GM12878 (cell line): Measurements from ENCODE around the gene ACE. TPM values are rescaled to one million over a fixed set of nuclear protein-coding genes. Genes with fewer than 3 reads are reported as not detected.

Experiments used
- ATAC-seq: fragments of 200-7000 bp; cut with Tn5 transposase; 3 replicates; pipeline ENCODE4 v1.9.1; 2020; ENCODE audit warnings: mild to moderate bottlenecking, moderate library complexity
- BruUV-seq: library from RNA; stranded (reverse); fragments of 400-500 nt; replicated peaks from 2 replicates; lab custom pipeline; 2021; lab: Mats Ljungman, UMichigan
- CTCF ChIA-PET: fragments of 300-600 bp; sonication (Branson Sonifier 250); formaldehyde crosslinking; extraction: SDS; loops from one replicate; lab custom pipeline; 2021; ENCODE audit warnings: inconsistent platforms; lab: Yijun Ruan, JAX
- POLR2A ChIA-PET: fragments of 350-600 bp; formaldehyde crosslinking; extraction: SDS; loops from one replicate; lab custom pipeline; 2021; ENCODE audit warnings: inconsistent platforms; lab: Charles Lee
- RAD21 ChIA-PET: fragments of 300-600 bp; sonication (Branson Sonifier 250); formaldehyde crosslinking; loops from one replicate; lab custom pipeline; 2023; ENCODE audit warnings: antibody characterized with exemption; ENCODE audit not compliant: unreplicated experiment; lab: Charles Lee
- SMC1A ChIA-PET: fragments of 300-600 bp; sonication (Branson Sonifier 250); formaldehyde crosslinking; loops from one replicate; lab custom pipeline; 2023; ENCODE audit not compliant: unreplicated experiment, uncharacterized antibody; lab: Charles Lee
- DNase-seq: peaks from one replicate; pipeline ENCODE4 v3.0.0-alpha.2; 2011; ENCODE audit warnings: low read depth, low spot score
- FAIRE-seq: peaks from 3 replicates; lab custom pipeline; 2011; peaks lifted over from hg19 to GRCh38; lab: Jason Lieb, UNC
- H2AFZ ChIP-seq: 2 replicates; pipeline ENCODE4 v1.6.0; 2011; ENCODE audit warnings: low read depth, low read length, control low read depth; ENCODE audit not compliant: control insufficient read depth
- H3K27ac ChIP-seq: 2 replicates; pipeline ENCODE4 v1.5.1; 2011; ENCODE audit warnings: control low read depth; ENCODE audit not compliant: control insufficient read depth, insufficient read depth
- H3K27me3 ChIP-seq, 2 experiments: replicated peaks in 1 of 2; 2 replicates each; pipeline versions ENCODE4 v1.6.0 to v1.6.1; 2011; ENCODE audit warnings: low read length in 1 of 2; ENCODE audit not compliant: control insufficient read depth in 2 of 2, insufficient read depth in 2 of 2
- H3K36me3 ChIP-seq, 2 experiments: 2 replicates each; pipeline ENCODE4 v1.5.1; 2011; ENCODE audit warnings: low read length in 1 of 2; ENCODE audit not compliant: control insufficient read depth in 2 of 2, insufficient read depth in 2 of 2
- H3K4me1 ChIP-seq: 2 replicates; pipeline ENCODE4 v1.6.1; 2011; ENCODE audit warnings: mild to moderate bottlenecking, low read length, moderate library complexity, mixed read lengths; ENCODE audit not compliant: control insufficient read depth, insufficient read depth
- H3K4me2 ChIP-seq: 2 replicates; pipeline ENCODE4 v1.6.0; 2011; ENCODE audit warnings: control low read depth; ENCODE audit not compliant: control insufficient read depth, insufficient read depth
- H3K4me3 ChIP-seq: fragments of 200-600 bp; sonication (generic); 2 replicates; pipeline ENCODE4 v1.5.1; 2016
- H3K79me2 ChIP-seq: 2 replicates; pipeline ENCODE4 v1.6.0; 2011; ENCODE audit warnings: low read length; ENCODE audit not compliant: control insufficient read depth, insufficient read depth
- H3K9ac ChIP-seq: 2 replicates; pipeline ENCODE4 v1.8.0; 2011; ENCODE audit warnings: low read length, control low read depth, mixed read lengths; ENCODE audit not compliant: control insufficient read depth, insufficient read depth
- H3K9me3 ChIP-seq: replicated peaks from 3 replicates; pipeline ENCODE4 v1.5.1; 2011; ENCODE audit warnings: mild to moderate bottlenecking, low read length; ENCODE audit not compliant: control insufficient read depth, insufficient read depth
- H4K20me1 ChIP-seq: 2 replicates; pipeline ENCODE4 v1.6.0; 2011; ENCODE audit not compliant: control insufficient read depth, insufficient read depth
- MEF2A ChIP-seq: IDR thresholded peaks from 2 replicates; pipeline ENCODE4 v1.6.1; 2011; ENCODE audit warnings: low read depth, mild to moderate bottlenecking, low read length, moderate library complexity; ENCODE audit not compliant: insufficient read depth
- WGBS: methylation state at CpG from one replicate; pipeline ENCODE4 v1.1.6; 2016; ENCODE audit warnings: low lambda C conversion rate; ENCODE audit not compliant: insufficient replicate concordance, insufficient coverage; ENCODE audit errors: missing lambda C conversion rate; 5-methylcytosine and 5-hydroxymethylcytosine counted together
- in situ Hi-C: fragments of 300-500 bp; cut with MboI; formaldehyde crosslinking; loops from 9 replicates; pipeline ENCODE4 v1.14.3; 2018; ENCODE audit warnings: mixed read lengths
- intact Hi-C: fragments of 100-400 bp; cut with micrococcal nuclease; formaldehyde crosslinking; loops from one replicate; pipeline ENCODE4 v1.14.2; 2022; ENCODE audit not compliant: unreplicated experiment
- polyA plus RNA-seq, 11 experiments: library from polyadenylated mRNA; depleted of rRNA in 4 of 11; unstranded in 6 of 11; stranded (reverse) in 5 of 11; fragments of >200 nt; fragmentation: Nextera tagmentation in 4 of 11; fragmentation: Illumina TruSeq in 1 of 11; extraction: Ambion mirVana in 4 of 11; extraction: Trizol in 1 of 11; gene quantifications; 1 replicate in 1 of 11; 2 replicates in 10 of 11; pipeline versions ENCODE4 v1.2.1 to v1.2.3, GENCODE V29; 2011 to 2016; ENCODE audit warnings: inconsistent platforms in 2 of 11, missing spikeins in 2 of 11, low read depth in 1 of 11
- total RNA-seq, 4 experiments: library from RNA; depleted of rRNA in 3 of 4; stranded (reverse); fragments of >200 nt in 3 of 4; fragmentation: Illumina TruSeq in 1 of 4; extraction: Trizol in 1 of 4; gene quantifications; 2 replicates each; pipeline versions ENCODE4 v1.2.1 to v1.2.3, GENCODE V29; 2013 to 2021
- TF ChIP-seq, protein P1 (sequence below): fragments of 150-350 bp; IDR thresholded peaks from 2 replicates; pipeline ENCODE4 v1.6.1; 2016; ENCODE audit warnings: low read depth, low read length
- TF ChIP-seq, protein P2 (sequence below): IDR thresholded peaks from 2 replicates; pipeline ENCODE4 v1.6.1; 2011; ENCODE audit warnings: mild to moderate bottlenecking, low read depth, low read length, moderate library complexity; ENCODE audit not compliant: insufficient replicate concordance
- TF ChIP-seq, protein P3 (sequence below), 3 experiments: IDR thresholded peaks in 2 of 3; conservative IDR thresholded peaks in 1 of 3; 2 replicates each; pipeline ENCODE4 v1.5.1; 2011; ENCODE audit warnings: low read depth in 3 of 3, low read length in 3 of 3, mild to moderate bottlenecking in 3 of 3, control low read depth in 2 of 3, moderate library complexity in 2 of 3, inconsistent platforms in 1 of 3, mixed read lengths in 1 of 3; ENCODE audit not compliant: control insufficient read depth in 2 of 3, insufficient read depth in 1 of 3; ENCODE audit errors: extremely low read depth in 1 of 3
- TF ChIP-seq, protein P4 (sequence below): fragments of 450-650 bp; IDR thresholded peaks from 2 replicates; pipeline ENCODE4 v1.6.1; 2017; ENCODE audit warnings: mild to moderate bottlenecking, moderate library complexity

The ACE gene
- total and polyA plus RNA-seq, 10 of the 15 experiments (the other 5 are each of a cell fraction or from before 2014, with no cell fraction given): 0.46 TPM; not detected in 9

DNA sequence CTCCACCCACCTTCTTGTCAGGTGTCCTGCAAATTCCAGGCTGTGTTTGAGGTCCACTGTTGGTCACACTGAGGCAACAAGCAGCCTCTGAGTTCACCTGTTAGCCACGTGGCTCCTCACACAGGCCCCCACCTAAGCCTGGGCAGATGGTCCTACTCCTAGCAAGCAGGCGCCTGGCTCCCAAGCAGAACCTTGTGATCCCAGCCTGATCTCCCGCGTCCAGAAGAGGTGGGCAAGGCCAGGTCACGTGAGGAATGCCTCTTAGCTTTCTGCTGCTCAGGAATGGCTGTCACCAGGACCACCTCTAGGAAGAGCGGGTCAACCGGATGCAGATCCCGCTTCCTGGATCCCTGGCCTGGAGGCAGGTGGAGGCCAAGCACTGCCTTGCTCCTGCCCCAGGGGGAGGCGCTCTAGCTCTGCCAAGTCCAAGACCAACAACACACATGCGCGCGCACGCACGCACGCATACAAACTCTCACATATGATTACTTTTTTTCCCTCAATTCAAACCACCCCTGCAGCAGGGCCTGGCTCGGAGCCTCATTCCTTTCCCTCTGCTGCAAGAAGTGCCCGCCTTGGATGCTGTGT, 40.2 kb upstream of the ACE start (continued):
- TF ChIP-seq, protein P1, sequence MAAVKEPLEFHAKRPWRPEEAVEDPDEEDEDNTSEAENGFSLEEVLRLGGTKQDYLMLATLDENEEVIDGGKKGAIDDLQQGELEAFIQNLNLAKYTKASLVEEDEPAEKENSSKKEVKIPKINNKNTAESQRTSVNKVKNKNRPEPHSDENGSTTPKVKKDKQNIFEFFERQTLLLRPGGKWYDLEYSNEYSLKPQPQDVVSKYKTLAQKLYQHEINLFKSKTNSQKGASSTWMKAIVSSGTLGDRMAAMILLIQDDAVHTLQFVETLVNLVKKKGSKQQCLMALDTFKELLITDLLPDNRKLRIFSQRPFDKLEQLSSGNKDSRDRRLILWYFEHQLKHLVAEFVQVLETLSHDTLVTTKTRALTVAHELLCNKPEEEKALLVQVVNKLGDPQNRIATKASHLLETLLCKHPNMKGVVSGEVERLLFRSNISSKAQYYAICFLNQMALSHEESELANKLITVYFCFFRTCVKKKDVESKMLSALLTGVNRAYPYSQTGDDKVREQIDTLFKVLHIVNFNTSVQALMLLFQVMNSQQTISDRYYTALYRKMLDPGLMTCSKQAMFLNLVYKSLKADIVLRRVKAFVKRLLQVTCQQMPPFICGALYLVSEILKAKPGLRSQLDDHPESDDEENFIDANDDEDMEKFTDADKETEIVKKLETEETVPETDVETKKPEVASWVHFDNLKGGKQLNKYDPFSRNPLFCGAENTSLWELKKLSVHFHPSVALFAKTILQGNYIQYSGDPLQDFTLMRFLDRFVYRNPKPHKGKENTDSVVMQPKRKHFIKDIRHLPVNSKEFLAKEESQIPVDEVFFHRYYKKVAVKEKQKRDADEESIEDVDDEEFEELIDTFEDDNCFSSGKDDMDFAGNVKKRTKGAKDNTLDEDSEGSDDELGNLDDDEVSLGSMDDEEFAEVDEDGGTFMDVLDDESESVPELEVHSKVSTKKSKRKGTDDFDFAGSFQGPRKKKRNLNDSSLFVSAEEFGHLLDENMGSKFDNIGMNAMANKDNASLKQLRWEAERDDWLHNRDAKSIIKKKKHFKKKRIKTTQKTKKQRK: no peak

DNA sequence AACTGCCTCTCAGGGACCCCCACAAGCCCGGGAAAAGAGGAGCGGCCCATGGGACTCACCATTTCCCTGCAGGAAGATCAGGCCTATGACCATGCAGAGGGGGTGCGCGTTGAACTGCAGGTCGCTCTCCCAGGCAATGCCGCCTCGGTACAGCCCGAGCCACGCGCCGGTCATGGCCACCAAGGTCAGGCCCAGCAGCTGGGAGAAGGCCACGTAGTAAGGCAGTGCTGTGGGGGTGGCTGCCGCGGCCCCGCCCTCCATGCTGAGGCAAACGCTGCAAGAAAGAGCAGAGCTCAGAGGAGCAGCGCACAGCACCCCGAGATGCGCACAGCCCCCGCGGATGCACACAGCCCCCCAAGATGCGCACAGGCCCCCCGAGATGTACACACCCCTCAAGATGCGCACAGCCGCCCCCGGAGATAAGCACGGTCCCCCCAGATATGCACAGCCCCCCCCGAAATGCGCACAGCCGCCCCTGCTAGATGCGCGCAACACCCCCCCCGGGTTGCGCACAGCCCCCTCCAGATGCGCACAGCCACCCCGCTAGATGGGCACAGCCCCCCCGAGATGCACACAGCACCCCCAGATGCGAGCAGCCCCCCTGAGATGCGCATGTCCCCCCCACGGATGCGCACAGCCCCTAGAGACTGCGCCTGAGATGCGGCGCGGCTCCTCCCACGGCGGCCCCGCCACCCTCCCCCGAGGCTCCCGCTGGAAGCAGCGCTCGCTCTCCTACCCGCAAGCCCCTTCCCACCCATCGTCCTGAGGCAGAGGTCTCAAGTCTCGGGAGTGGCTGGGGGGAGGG, 39.4 kb upstream of the ACE start:
- TF ChIP-seq MEF2A: no peak
- TF ChIP-seq, protein P2, sequence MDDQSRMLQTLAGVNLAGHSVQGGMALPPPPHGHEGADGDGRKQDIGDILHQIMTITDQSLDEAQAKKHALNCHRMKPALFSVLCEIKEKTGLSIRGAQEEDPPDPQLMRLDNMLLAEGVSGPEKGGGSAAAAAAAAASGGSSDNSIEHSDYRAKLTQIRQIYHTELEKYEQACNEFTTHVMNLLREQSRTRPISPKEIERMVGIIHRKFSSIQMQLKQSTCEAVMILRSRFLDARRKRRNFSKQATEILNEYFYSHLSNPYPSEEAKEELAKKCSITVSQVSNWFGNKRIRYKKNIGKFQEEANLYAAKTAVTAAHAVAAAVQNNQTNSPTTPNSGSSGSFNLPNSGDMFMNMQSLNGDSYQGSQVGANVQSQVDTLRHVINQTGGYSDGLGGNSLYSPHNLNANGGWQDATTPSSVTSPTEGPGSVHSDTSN: no peak
- TF ChIP-seq, protein P3, sequence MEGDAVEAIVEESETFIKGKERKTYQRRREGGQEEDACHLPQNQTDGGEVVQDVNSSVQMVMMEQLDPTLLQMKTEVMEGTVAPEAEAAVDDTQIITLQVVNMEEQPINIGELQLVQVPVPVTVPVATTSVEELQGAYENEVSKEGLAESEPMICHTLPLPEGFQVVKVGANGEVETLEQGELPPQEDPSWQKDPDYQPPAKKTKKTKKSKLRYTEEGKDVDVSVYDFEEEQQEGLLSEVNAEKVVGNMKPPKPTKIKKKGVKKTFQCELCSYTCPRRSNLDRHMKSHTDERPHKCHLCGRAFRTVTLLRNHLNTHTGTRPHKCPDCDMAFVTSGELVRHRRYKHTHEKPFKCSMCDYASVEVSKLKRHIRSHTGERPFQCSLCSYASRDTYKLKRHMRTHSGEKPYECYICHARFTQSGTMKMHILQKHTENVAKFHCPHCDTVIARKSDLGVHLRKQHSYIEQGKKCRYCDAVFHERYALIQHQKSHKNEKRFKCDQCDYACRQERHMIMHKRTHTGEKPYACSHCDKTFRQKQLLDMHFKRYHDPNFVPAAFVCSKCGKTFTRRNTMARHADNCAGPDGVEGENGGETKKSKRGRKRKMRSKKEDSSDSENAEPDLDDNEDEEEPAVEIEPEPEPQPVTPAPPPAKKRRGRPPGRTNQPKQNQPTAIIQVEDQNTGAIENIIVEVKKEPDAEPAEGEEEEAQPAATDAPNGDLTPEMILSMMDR (IDR thresholded peaks at IDR 0.05 in 2 of 3, conservative IDR thresholded peaks at IDR 0.05 in 1 of 3; ENCODE audit: control insufficient read depth in 2 of 3, extremely low read depth in 1 of 3, insufficient read depth in 1 of 3, low read depth in 3 of 3, low read length in 3 of 3): no peak
- TF ChIP-seq, protein P4, sequence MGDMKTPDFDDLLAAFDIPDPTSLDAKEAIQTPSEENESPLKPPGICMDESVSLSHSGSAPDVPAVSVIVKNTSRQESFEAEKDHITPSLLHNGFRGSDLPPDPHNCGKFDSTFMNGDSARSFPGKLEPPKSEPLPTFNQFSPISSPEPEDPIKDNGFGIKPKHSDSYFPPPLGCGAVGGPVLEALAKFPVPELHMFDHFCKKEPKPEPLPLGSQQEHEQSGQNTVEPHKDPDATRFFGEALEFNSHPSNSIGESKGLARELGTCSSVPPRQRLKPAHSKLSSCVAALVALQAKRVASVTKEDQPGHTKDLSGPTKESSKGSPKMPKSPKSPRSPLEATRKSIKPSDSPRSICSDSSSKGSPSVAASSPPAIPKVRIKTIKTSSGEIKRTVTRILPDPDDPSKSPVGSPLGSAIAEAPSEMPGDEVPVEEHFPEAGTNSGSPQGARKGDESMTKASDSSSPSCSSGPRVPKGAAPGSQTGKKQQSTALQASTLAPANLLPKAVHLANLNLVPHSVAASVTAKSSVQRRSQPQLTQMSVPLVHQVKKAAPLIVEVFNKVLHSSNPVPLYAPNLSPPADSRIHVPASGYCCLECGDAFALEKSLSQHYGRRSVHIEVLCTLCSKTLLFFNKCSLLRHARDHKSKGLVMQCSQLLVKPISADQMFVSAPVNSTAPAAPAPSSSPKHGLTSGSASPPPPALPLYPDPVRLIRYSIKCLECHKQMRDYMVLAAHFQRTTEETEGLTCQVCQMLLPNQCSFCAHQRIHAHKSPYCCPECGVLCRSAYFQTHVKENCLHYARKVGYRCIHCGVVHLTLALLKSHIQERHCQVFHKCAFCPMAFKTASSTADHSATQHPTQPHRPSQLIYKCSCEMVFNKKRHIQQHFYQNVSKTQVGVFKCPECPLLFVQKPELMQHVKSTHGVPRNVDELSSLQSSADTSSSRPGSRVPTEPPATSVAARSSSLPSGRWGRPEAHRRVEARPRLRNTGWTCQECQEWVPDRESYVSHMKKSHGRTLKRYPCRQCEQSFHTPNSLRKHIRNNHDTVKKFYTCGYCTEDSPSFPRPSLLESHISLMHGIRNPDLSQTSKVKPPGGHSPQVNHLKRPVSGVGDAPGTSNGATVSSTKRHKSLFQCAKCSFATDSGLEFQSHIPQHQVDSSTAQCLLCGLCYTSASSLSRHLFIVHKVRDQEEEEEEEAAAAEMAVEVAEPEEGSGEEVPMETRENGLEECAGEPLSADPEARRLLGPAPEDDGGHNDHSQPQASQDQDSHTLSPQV: no peak
- no peak overlapping the region for H3K27ac ChIP-seq
- BruUV-seq: no TSS peak
- intact Hi-C loops: no loop called here
- no peaks in the 10 kb centered on the region for H3K27me3 ChIP-seq
- RAD21 ChIA-PET: interaction anchor here (0.7 to 1.0 kb wide), 2 partner anchors 178 to 263 kb away, joined by 4 to 5 read pairs; partner anchors contain the start of gene LIMD2
- no peaks in the 10 kb centered on the region; the same call in 1 of the 2 replicates for H3K4me1 ChIP-seq
- no peak overlapping the region for H3K9ac ChIP-seq
- SMC1A ChIA-PET: interaction anchor here (3.2 kb wide), 1 partner anchor 175 kb away, joined by 10 read pairs; no protein-coding TSS in a partner anchor
- FAIRE-seq: no peak
- no peaks in the 10 kb centered on the region for H3K36me3 ChIP-seq
- H3K4me3 ChIP-seq: no peak overlapping the region
- WGBS: 95% methylated on average over 31 of the region's 55 CpGs
- H3K79me2 ChIP-seq: no peaks in the 10 kb centered on the region
- no peak overlapping the region for H2AFZ ChIP-seq
- in situ Hi-C loops: loop anchor here (25.0 kb wide), 1 partner anchor 400 kb away; the partner anchor contains the start of genes FTSJ3, PSMC5 and SMARCD2
- no peak for ATAC-seq
- no peaks in the 10 kb centered on the region for H3K9me3 ChIP-seq
- CTCF ChIA-PET: interaction anchor here (1.3 to 3.2 kb wide), 3 partner anchors 12 to 174 kb away, joined by 5 to 23 read pairs (median 17); no protein-coding TSS in a partner anchor
- H3K4me2 ChIP-seq: no peak overlapping the region
- H4K20me1 ChIP-seq: no peaks in the 10 kb centered on the region
- POLR2A ChIA-PET: no interaction called here
- no peak for DNase-seq
